LNCAP (cell line): ENCODE measurements around the gene CELF4.

ENCODE experiments used
- TF ChIP-seq, protein P1 (sequence below): fragments of 450-650 bp; IDR thresholded peaks from 2 replicates; pipeline ENCODE4 v1.5.1; 2017; ENCODE audit warnings: mild to moderate bottlenecking

The CELF4 gene

DNA sequence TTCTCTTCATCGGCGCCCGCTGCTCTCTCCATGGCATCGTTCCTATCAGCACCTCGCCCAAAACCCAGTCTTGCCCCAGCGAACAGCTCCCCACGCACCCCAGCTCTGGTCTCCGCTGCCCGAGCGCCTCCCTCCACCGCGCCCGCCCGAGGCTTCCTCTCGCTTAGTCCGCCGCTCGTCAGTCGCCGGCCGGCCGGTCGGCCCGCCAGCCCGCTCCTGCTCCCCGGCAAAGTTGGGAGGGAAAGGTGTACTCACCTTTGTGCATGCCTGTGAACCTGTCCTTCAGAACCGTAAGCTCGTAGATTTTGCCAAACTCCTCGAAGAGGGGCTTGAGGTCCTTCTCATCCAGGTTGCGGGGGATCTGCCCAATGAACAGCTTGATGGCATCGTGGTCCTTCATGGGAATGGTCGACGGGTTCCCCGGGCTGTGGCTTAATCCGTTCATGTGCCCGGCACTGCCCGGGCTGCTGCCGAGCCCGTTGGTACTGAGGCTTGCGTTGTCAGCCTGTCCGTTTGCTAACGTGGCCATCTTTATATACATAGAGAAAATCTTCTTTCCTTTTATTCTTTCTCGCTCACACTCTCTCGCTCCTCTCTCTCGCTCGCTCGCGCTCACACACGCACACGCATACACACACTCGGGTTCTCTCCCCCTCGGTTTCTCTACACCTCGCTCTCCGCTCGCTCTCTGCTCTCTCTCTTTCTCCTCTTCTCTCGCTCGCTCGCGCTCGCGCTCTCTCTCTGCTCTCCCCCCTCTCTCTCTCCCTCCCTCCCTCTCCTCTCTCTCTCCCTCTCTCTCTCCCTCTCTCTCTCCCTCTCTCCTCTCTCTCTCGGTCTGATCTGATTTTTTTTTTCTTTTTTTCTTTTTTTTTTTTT, at the start of gene CELF4:
Gene CELF4 (minus strand): TSS at position 698 of the 876 bp plus-strand sequence.
- TF ChIP-seq, protein P1, sequence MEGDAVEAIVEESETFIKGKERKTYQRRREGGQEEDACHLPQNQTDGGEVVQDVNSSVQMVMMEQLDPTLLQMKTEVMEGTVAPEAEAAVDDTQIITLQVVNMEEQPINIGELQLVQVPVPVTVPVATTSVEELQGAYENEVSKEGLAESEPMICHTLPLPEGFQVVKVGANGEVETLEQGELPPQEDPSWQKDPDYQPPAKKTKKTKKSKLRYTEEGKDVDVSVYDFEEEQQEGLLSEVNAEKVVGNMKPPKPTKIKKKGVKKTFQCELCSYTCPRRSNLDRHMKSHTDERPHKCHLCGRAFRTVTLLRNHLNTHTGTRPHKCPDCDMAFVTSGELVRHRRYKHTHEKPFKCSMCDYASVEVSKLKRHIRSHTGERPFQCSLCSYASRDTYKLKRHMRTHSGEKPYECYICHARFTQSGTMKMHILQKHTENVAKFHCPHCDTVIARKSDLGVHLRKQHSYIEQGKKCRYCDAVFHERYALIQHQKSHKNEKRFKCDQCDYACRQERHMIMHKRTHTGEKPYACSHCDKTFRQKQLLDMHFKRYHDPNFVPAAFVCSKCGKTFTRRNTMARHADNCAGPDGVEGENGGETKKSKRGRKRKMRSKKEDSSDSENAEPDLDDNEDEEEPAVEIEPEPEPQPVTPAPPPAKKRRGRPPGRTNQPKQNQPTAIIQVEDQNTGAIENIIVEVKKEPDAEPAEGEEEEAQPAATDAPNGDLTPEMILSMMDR, result no peak

DNA sequence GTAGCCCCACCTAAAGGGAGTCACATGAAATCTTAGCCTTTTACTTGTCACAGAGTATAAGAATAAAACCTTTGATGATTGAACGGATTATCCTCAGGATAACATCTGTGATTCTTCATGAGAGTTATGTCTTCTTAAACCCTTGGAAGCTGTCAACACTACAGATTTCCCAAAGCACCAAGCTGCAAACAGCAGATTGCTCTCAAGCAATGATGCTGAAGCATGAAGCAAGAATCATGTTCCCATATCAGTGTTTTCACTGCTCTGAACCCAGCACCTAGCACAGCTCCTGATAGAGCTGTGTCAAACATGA, 47.6 kb upstream of the CELF4 start:
- TF ChIP-seq, protein P1, result no peak

DNA sequence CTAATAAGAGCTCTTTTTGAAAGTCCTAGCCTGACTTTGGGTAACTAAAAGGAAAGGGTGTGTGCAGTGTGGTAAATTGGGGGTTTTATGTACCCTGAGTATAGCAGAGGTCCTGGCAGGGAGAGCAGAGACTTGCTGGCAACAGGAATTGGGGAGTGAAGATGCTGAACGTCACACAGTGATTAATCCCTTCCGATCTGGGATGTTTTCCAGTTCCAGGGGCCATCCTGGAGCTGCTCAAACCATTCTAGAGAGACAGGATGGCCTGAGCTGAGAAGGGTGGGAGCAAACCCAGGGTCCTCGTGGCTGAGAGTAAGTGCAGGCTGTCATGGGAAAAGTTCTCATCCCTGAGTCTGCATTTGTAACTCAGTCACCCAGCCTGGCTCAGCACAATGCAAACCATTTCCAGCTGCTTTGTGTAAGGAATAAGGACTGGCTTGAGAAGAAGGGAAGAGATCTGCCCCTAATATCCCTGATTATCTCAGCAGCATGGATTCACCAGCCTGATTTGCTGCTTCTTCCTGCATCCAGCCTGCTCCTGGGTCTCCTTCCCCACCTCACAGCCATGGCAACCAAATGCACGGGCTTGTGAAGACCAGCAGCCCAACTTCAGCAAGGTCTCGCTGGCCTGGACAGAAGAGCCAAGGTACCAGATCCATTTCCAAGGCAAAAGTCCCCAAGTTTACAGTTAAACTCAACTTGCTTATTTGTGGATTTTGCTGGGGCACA, 47.1 kb upstream of the CELF4 start:
- TF ChIP-seq, protein P1, result no peak

DNA sequence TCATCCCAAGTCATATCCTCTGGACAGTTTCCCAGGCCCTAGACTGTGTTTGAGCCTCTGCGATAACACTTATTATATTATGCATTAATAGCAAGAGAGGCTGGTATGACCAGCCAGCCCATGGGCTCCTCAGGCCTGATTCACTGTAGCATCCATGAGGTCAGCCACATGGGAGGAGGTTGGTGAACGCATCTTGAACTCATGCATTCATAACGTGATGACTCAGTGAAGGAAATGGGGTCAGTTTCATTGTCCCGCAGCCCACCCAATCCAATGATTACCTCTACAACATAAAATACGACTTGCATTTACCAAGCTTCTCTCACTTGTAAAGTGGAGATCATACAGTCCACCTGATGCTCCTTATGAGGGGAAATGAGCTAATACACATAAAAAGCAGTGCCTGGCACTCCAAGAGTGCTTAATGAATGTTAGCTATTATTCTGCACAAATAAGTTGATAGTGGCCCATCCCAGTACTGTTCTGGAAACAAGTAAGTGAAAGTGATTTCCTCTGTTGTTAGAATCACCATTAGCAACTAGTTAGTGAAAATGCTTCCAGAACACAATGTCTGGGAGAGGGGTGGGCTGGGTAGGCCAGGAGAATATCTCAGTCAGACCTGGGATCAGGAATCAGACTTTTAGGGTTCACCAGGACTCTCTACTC, 46.1 kb upstream of the CELF4 start:
- TF ChIP-seq, protein P1, result no peak

DNA sequence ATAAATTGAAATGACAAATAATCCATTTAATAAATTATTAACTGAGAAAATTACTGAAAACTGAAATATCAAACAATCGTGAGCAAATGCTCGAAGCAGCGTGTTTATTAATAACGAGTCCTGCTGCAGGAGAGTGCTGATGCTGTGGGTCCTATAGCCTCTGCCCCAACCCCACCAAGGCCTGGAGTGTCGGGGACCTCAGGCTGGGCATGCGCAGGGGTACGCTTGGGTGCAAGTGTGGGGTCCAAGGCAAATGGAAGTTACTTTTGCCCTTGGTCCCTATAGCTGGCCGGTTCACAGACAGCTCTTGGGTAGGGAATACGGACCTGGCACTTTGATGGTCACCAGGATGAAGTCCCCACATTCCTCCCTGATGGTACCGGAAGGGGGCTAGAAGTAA, 43.3 kb upstream of the CELF4 start:
- TF ChIP-seq, protein P1, result no peak

DNA sequence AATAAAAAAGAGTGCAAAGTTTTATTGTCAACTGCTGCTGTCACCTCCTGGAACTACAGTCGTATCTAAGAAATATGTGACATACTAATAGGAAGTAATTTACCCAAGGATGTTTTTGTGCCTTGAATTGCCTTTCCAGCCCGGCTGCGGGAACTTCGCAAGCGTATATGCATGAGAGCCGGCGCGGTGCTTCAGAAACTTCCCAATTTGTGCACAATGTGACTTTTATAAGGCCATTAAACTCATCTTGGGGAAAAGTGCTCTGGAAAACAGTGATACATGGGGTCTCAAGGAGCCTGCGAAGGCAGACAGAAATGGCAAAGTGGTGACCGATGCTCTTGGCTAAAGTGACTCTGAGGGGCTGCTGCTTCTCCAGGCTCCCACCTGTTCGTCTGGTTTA, 41.7 kb upstream of the CELF4 start:
- TF ChIP-seq, protein P1, result no peak

DNA sequence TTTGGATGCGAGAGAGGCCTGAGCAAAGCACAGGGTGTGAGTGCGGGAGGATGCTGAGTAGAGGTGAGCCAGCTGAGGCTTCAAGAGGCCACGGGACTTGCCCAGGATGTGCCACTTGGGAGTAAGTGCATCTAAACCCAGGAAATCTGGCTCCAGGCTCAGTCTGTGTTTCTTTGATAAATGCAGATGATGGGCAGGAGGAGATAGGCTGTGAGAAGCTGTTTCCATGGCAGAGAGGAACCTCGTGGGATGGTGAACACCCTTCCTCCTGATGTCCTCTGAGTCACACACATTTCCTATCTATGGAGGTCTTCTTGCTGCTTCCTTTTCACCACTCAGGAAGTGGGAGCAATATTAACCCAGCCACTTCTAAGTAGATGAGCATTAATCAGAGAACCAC, 38.4 kb upstream of the CELF4 start:
- TF ChIP-seq, protein P1, result no peak
